ENCODE measurements around the gene CDK14. TPM values are rescaled to one million over a fixed set of nuclear protein-coding genes. Genes with fewer than 3 reads are reported as not detected.

Gene CDK14
- total RNA-seq, 4 donors from 2014 or later: 29.3 to 37.8 (median 33.0) TPM

- H3K27me3 ChIP-seq: no peaks in the 10 kb centered on the region
- no peaks in the 10 kb centered on the region for H3K36me3 ChIP-seq
- no peak overlapping the region for H3K27ac ChIP-seq
- intact Hi-C loops (cut with DNase I): no loop called here
- WGBS, 2 donors: 68 to 73% methylated on average over 2 of the region's 2 CpGs
- no peak for DNase-seq
- H3K4me1 ChIP-seq: peaks cover 33 to 37% of the 10 kb centered on the region in 2 donors
- no peak overlapping the region for H3K4me3 ChIP-seq (replicated peaks in 1 of 3)
- no peak for TF ChIP-seq POLR2A (IDR thresholded peaks at IDR 0.05)
- TF ChIP-seq, protein P1, sequence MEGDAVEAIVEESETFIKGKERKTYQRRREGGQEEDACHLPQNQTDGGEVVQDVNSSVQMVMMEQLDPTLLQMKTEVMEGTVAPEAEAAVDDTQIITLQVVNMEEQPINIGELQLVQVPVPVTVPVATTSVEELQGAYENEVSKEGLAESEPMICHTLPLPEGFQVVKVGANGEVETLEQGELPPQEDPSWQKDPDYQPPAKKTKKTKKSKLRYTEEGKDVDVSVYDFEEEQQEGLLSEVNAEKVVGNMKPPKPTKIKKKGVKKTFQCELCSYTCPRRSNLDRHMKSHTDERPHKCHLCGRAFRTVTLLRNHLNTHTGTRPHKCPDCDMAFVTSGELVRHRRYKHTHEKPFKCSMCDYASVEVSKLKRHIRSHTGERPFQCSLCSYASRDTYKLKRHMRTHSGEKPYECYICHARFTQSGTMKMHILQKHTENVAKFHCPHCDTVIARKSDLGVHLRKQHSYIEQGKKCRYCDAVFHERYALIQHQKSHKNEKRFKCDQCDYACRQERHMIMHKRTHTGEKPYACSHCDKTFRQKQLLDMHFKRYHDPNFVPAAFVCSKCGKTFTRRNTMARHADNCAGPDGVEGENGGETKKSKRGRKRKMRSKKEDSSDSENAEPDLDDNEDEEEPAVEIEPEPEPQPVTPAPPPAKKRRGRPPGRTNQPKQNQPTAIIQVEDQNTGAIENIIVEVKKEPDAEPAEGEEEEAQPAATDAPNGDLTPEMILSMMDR (IDR thresholded peaks at IDR 0.05): no peak
- no peaks in the 10 kb centered on the region for H3K9me3 ChIP-seq
Observed at GRCh38 chr7:91041141-91041540, 445.0 kb downstream of the CDK14 start.

DNA sequence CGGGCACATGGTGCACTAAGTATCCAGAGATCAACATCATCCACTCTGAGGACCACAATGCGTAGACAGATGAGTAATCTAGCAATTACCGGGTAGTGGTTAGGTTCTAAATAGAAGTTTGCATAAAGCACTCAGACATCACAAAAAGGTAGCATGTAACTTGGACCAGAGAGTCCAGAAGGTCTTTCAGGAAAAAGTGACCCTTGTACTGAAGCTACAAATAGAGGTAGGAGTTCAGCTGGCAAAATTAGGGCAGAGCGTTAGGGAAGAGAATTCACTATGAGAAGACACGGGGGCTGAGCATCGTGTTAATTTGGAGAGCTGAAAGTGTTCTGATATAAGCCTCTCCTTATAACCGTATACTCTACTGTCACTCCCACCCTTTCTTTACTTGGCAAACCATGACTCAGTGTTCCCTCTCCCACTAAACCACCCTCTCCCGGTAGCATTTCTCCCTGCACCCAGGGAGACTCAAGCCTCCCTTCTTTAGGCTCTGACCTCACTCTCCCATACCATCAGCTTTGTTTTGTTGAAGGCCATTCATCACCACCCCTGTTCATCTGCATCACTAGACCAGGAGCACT lies 445.9 kb downstream of the CDK14 start:
- Histone ChIP-seq H3K27ac (no peak overlapping the region), H3K4me3 (replicated peaks in 1 of 3) (no peak overlapping the region), H3K9me3 (no peaks in the 10 kb centered on the region), H3K27me3 (no peaks in the 10 kb centered on the region), H3K4me1 (peaks cover 42 to 46% of the 10 kb centered on the region in 2 donors), H3K36me3 (no peaks in the 10 kb centered on the region)
- WGBS, 2 donors: 95 to 96% methylated on average over 8 of the region's 8 CpGs
- no peak for DNase-seq
- TF ChIP-seq, protein P1 (IDR thresholded peaks at IDR 0.05): no peak
- no peak for TF ChIP-seq POLR2A (IDR thresholded peaks at IDR 0.05)
- intact Hi-C loops (cut with DNase I): no loop called here

- Histone ChIP-seq H3K9me3 (no peaks in the 10 kb centered on the region), H3K4me3 (replicated peaks in 1 of 3) (no peak overlapping the region), H3K27me3 (no peaks in the 10 kb centered on the region), H3K36me3 (no peaks in the 10 kb centered on the region), H3K4me1 (peaks cover 51 to 58% of the 10 kb centered on the region in 2 donors), H3K27ac (peak overlapping the region in 1 of 3 donors; percentile 64)
- 87 to 89% methylated on average over 1 of the region's 1 CpG for WGBS, 2 donors
- no peak for TF ChIP-seq POLR2A (IDR thresholded peaks at IDR 0.05)
- TF ChIP-seq, protein P1 (IDR thresholded peaks at IDR 0.05): no peak
- intact Hi-C loops (cut with DNase I): no loop called here
- DNase-seq: no peak
Observed at GRCh38 chr7:91043186-91043585, 447.1 kb downstream of the CDK14 start.

DNA sequence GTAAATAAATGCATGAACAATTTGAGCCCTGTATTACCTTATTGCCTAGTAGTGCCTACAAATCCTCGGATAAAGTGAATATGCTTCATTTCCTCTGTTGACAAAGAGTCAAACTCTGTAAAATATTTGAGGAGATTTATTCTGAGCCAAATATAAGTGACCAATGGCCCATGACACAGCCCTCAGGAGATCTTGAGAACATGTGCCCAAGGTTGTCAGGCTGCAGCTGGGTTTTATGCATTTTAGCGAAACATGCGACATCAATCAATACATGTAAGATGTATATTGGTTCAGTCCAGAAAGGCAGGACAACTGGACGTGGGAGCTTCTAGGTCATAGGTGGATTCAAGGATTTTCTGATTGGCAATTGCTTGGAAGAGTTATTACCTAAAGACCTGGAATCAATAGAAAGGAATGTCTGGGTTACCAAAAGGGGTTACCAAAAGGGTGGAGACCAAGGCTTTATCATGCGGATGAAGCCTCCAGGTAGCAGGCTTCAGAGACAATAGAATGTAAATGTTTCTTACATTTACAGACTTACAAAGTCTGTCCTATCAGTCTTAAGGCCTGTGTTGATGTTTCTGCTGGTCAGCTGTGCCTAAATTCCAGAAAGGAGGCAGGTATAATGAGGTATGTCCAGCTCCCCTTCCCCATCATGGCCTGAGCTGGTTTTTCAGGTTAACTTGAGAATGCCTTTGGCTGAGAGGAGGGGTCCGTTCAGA lies 448.0 kb downstream of the CDK14 start:
- no peak overlapping the region for H3K4me3 ChIP-seq (replicated peaks in 1 of 3)
- H3K4me1 ChIP-seq: peaks cover 51 to 61% of the 10 kb centered on the region in 2 donors
- no peak for TF ChIP-seq POLR2A (IDR thresholded peaks at IDR 0.05)
- TF ChIP-seq, protein P1 (IDR thresholded peaks at IDR 0.05): no peak

GRCh38 chr7:91045606-91046005 lies 449.5 kb downstream of the CDK14 start:
- TF ChIP-seq, protein P1 (IDR thresholded peaks at IDR 0.05): no peak
- TF ChIP-seq POLR2A (IDR thresholded peaks at IDR 0.05): no peak
- Histone ChIP-seq H3K9me3 (no peaks in the 10 kb centered on the region), H3K27ac (peak overlapping the region; percentile 14 to 78 (median 64)), H3K36me3 (no peaks in the 10 kb centered on the region), H3K27me3 (no peaks in the 10 kb centered on the region), H3K4me1 (peaks cover 51 to 61% of the 10 kb centered on the region in 2 donors), H3K4me3 (replicated peaks in 1 of 3) (no peak overlapping the region)
- DNase-seq: no peak
- WGBS, 2 donors: 41 to 60% methylated on average over 1 of the region's 1 CpG
- intact Hi-C loops (cut with DNase I): no loop called here

More for the DNA sequence above, 448.0 kb downstream of the CDK14 start:
- H3K36me3 ChIP-seq: no peaks in the 10 kb centered on the region
- peak; percentile 47 to 53 for DNase-seq
- peak overlapping the region in 2 of 3 donors; percentile 64 to 78 for H3K27ac ChIP-seq
- 69 to 73% methylated on average over 6 of the region's 6 CpGs for WGBS, 2 donors
- H3K9me3 ChIP-seq: no peaks in the 10 kb centered on the region
- no peaks in the 10 kb centered on the region for H3K27me3 ChIP-seq
- intact Hi-C loops (cut with DNase I): no loop called here
